HepG2 (cell line): ENCODE data around the gene AHNAK. TPM values are rescaled to one million over a fixed set of nuclear protein-coding genes. Genes with fewer than 3 reads are reported as not detected.

Experiments used
- CCDC6 ChIP-seq: sonication (generic); formaldehyde crosslinking; IDR thresholded peaks from 2 replicates; pipeline ENCODE4 v1.8.1; 2022; ENCODE audit warnings: mild to moderate bottlenecking, missing genetic modification reagents, moderate library complexity
- CEBPG ChIP-seq: IDR thresholded peaks from 2 replicates; pipeline ENCODE4 v1.6.1; 2016
- FOXA1 ChIP-seq, 2 experiments: fragments of 450-650 bp in 1 of 2; sonication (generic) in 1 of 2; formaldehyde crosslinking in 1 of 2; IDR thresholded peaks; 2 replicates each; pipeline versions ENCODE4 v1.4.0 to v1.6.1; 2016 to 2020; ENCODE audit warnings: missing genetic modification reagents in 1 of 2
- HOXA5 ChIP-seq: sonication (generic); formaldehyde crosslinking; IDR thresholded peaks from 2 replicates; pipeline ENCODE4 v1.4.0; 2020; ENCODE audit warnings: missing genetic modification reagents
- MIER2 ChIP-seq: IDR thresholded peaks from 2 replicates; pipeline ENCODE4 v1.6.1; 2016; ENCODE audit warnings: missing biosample characterization, missing genetic modification reagents
- NFATC3 ChIP-seq: sonication (generic); formaldehyde crosslinking; IDR thresholded peaks from 2 replicates; pipeline ENCODE4 v1.5.1; 2020; ENCODE audit warnings: mild to moderate bottlenecking, missing genetic modification reagents
- NFIC ChIP-seq: IDR thresholded peaks from 2 replicates; pipeline ENCODE4 v1.6.1; 2012; ENCODE audit warnings: mild to moderate bottlenecking, low read length, inconsistent platforms
- NR2F1 ChIP-seq, 2 experiments: fragments of 450-650 bp in 1 of 2; formaldehyde crosslinking in 1 of 2; IDR thresholded peaks; 2 replicates each; pipeline versions ENCODE4 v1.5.0 to v1.6.1; 2016 to 2020; ENCODE audit warnings: mild to moderate bottlenecking in 1 of 2, missing compliant biosample characterization in 1 of 2, missing genetic modification reagents in 1 of 2, moderate library complexity in 1 of 2
- RCOR2 ChIP-seq: IDR thresholded peaks from 2 replicates; pipeline ENCODE4 v1.6.1; 2016; ENCODE audit warnings: missing biosample characterization, missing genetic modification reagents
- SMC3 ChIP-seq: IDR thresholded peaks from 2 replicates; pipeline ENCODE4 v1.6.1; 2011; ENCODE audit warnings: low read length, improper control_type of control experiment
- SMYD3 ChIP-seq: sonication (generic); formaldehyde crosslinking; IDR thresholded peaks from 2 replicates; pipeline ENCODE4 v1.8.1; 2023; ENCODE audit warnings: mild to moderate bottlenecking, missing genetic modification reagents
- SRF ChIP-seq: IDR thresholded peaks from 2 replicates; pipeline ENCODE4 v1.6.1; 2011; ENCODE audit warnings: mild to moderate bottlenecking, low read depth, low read length, moderate library complexity
- ZC3H13 ChIP-seq: sonication (generic); formaldehyde crosslinking; IDR thresholded peaks from 2 replicates; pipeline ENCODE4 v1.8.1; 2023; ENCODE audit warnings: mild to moderate bottlenecking, missing genetic modification reagents, moderate library complexity
- ZNF501 ChIP-seq: sonication (generic); formaldehyde crosslinking; IDR thresholded peaks from 2 replicates; pipeline ENCODE4 v1.5.1; 2020; ENCODE audit warnings: mild to moderate bottlenecking, moderate library complexity, missing genetic modification reagents
- ZNF598 ChIP-seq: sonication (generic); formaldehyde crosslinking; IDR thresholded peaks from 2 replicates; pipeline ENCODE4 v1.5.1; 2020; ENCODE audit warnings: mild to moderate bottlenecking, missing genetic modification reagents, borderline replicate concordance
- ZNF713 ChIP-seq: sonication (generic); formaldehyde crosslinking; IDR thresholded peaks from 2 replicates; pipeline ENCODE4 v1.4.0; 2020; ENCODE audit warnings: mild to moderate bottlenecking, missing genetic modification reagents
- ZNF772 ChIP-seq: sonication (generic); formaldehyde crosslinking; IDR thresholded peaks from 2 replicates; pipeline ENCODE4 v1.5.0; 2020; ENCODE audit warnings: mild to moderate bottlenecking, missing genetic modification reagents
- polyA plus RNA-seq, 8 experiments: library from polyadenylated mRNA; depleted of rRNA in 3 of 8; stranded (reverse) in 7 of 8; unstranded in 1 of 8; fragments of >200 nt; fragmentation: Illumina TruSeq in 4 of 8; extraction: Trizol in 4 of 8; gene quantifications; 2 replicates each; pipeline versions ENCODE4 v1.2.1 to v1.2.3, GENCODE V29; 2011 to 2016; ENCODE audit warnings: low read depth in 4 of 8, missing spikeins in 1 of 8, mixed read lengths in 1 of 8; ENCODE audit not compliant: insufficient read depth in 1 of 8
- total RNA-seq, 5 experiments: library from RNA; depleted of rRNA; stranded (reverse); fragments of >200 nt; fragmentation: Illumina TruSeq; extraction: Trizol; gene quantifications; 2 replicates each; pipeline ENCODE4 v1.2.3, GENCODE V29; 2016; ENCODE audit warnings: low read depth in 1 of 5
- TF ChIP-seq, protein P1 (sequence below): IDR thresholded peaks from 2 replicates; pipeline ENCODE4 v1.6.1; 2016; ENCODE audit warnings: low read depth, missing genetic modification reagents, missing compliant biosample characterization
- TF ChIP-seq, protein P2 (sequence below): sonication (generic); formaldehyde crosslinking; IDR thresholded peaks from 2 replicates; pipeline ENCODE4 v1.4.0; 2020; ENCODE audit warnings: missing genetic modification reagents; ENCODE audit errors: not compliant biosample characterization
- TF ChIP-seq, protein P3 (sequence below): sonication (generic); formaldehyde crosslinking; conservative IDR thresholded peaks from 2 replicates; pipeline ENCODE4 v1.5.0; 2020; ENCODE audit warnings: missing genetic modification reagents
- TF ChIP-seq, protein P4 (sequence below): sonication (generic); formaldehyde crosslinking; IDR thresholded peaks from 2 replicates; pipeline ENCODE4 v1.5.0; 2020; ENCODE audit warnings: missing genetic modification reagents, mild to moderate bottlenecking, borderline replicate concordance

AHNAK gene
- total and polyA plus RNA-seq, 2 of the 13 experiments (the other 11 are each of a cell fraction or from before 2014, with no cell fraction given): 23.4 to 25.0 TPM

DNA sequence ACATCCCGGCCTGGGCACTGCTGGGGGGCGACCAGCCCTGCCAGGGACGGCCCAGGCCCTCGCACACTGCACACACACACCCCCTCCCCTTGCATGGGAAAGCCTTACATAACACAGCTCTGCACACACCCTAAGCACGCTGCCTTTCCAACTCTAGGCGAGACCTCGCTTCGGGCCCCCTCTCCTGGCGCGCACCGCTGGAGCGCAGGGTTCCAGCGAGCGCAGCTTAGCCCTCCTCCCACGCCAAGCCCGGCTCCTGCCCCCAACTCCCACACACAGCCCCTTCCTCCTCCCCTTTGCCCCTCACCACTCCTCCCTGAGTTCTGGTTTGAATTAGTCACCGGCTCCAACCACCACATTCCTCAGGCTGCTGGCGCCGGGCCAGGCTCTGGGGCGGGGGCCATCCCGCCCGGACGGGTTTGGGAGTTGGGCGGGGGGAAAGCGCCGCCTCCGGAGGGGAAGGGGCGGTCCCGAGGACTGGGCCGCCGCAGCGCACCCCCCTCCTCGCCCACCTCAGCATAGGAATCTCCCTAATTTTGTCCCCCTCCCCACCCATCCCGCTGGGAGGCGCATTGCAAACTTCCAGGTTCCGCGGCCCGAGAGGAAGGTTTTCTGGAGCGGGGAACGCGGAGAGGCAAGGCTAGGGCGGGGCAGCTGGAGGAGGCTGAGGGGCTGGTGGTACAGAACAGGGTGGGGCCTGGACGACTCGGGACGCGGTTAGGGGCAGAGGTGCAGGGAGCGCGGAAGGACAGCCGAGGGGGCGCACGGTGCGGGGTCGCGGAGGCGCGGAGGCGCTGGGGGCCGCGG is 966 bp downstream of the AHNAK start (continued):
- TF ChIP-seq, protein P1, sequence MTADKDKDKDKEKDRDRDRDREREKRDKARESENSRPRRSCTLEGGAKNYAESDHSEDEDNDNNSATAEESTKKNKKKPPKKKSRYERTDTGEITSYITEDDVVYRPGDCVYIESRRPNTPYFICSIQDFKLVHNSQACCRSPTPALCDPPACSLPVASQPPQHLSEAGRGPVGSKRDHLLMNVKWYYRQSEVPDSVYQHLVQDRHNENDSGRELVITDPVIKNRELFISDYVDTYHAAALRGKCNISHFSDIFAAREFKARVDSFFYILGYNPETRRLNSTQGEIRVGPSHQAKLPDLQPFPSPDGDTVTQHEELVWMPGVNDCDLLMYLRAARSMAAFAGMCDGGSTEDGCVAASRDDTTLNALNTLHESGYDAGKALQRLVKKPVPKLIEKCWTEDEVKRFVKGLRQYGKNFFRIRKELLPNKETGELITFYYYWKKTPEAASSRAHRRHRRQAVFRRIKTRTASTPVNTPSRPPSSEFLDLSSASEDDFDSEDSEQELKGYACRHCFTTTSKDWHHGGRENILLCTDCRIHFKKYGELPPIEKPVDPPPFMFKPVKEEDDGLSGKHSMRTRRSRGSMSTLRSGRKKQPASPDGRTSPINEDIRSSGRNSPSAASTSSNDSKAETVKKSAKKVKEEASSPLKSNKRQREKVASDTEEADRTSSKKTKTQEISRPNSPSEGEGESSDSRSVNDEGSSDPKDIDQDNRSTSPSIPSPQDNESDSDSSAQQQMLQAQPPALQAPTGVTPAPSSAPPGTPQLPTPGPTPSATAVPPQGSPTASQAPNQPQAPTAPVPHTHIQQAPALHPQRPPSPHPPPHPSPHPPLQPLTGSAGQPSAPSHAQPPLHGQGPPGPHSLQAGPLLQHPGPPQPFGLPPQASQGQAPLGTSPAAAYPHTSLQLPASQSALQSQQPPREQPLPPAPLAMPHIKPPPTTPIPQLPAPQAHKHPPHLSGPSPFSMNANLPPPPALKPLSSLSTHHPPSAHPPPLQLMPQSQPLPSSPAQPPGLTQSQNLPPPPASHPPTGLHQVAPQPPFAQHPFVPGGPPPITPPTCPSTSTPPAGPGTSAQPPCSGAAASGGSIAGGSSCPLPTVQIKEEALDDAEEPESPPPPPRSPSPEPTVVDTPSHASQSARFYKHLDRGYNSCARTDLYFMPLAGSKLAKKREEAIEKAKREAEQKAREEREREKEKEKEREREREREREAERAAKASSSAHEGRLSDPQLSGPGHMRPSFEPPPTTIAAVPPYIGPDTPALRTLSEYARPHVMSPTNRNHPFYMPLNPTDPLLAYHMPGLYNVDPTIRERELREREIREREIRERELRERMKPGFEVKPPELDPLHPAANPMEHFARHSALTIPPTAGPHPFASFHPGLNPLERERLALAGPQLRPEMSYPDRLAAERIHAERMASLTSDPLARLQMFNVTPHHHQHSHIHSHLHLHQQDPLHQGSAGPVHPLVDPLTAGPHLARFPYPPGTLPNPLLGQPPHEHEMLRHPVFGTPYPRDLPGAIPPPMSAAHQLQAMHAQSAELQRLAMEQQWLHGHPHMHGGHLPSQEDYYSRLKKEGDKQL (CRISPR knock-in tag): peak; percentile 53; the same call in 1 of the 2 replicates
- TF ChIP-seq, protein P2, sequence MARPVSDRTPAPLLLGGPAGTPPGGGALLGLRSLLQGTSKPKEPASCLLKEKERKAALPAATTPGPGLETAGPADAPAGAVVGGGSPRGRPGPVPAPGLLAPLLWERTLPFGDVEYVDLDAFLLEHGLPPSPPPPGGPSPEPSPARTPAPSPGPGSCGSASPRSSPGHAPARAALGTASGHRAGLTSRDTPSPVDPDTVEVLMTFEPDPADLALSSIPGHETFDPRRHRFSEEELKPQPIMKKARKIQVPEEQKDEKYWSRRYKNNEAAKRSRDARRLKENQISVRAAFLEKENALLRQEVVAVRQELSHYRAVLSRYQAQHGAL (CRISPR knock-in tag): no peak
- TF ChIP-seq FOXA1 (IDR thresholded peaks at IDR 0.05): no peak
- TF ChIP-seq FOXA1 (CRISPR knock-in tag; IDR thresholded peaks at IDR 0.05): no peak
- 0 out of 2 replicates have a peak, but pooled peaks have one; percentile 68 for TF ChIP-seq HOXA5 (CRISPR knock-in tag)
- no peak for TF ChIP-seq CEBPG
- TF ChIP-seq RCOR2 (CRISPR knock-in tag): 0 out of 2 replicates have a peak, but pooled peaks have one; percentile 9
- 0 out of 2 replicates have a peak, but pooled peaks have one; percentile 48 for TF ChIP-seq ZNF713 (CRISPR knock-in tag)
- TF ChIP-seq MIER2 (CRISPR knock-in tag): no peak; the same call in 1 of the 2 replicates
- TF ChIP-seq ZNF772 (CRISPR knock-in tag): peak; percentile 86
- TF ChIP-seq CCDC6 (CRISPR knock-in tag): peak; percentile 78
- TF ChIP-seq NR2F1 (CRISPR knock-in tag; IDR thresholded peaks at IDR 0.05): no peak
- no peak for TF ChIP-seq SMC3
- no peak for TF ChIP-seq SMYD3
- TF ChIP-seq, protein P3, sequence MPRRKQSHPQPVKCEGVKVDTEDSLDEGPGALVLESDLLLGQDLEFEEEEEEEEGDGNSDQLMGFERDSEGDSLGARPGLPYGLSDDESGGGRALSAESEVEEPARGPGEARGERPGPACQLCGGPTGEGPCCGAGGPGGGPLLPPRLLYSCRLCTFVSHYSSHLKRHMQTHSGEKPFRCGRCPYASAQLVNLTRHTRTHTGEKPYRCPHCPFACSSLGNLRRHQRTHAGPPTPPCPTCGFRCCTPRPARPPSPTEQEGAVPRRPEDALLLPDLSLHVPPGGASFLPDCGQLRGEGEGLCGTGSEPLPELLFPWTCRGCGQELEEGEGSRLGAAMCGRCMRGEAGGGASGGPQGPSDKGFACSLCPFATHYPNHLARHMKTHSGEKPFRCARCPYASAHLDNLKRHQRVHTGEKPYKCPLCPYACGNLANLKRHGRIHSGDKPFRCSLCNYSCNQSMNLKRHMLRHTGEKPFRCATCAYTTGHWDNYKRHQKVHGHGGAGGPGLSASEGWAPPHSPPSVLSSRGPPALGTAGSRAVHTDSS: no peak
- no peak for TF ChIP-seq ZNF598 (CRISPR knock-in tag)
- TF ChIP-seq ZNF501 (CRISPR knock-in tag): peak; percentile 81
- TF ChIP-seq, protein P4, sequence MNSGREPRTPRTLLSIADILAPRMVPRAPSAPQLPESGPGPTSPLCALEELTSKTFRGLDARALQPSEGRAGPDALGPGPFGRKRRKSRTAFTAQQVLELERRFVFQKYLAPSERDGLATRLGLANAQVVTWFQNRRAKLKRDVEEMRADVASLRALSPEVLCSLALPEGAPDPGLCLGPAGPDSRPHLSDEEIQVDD: no peak
- TF ChIP-seq SRF: no peak
- peak; percentile 73; the same call in 1 of the 2 replicates for TF ChIP-seq ZC3H13 (CRISPR knock-in tag)
- TF ChIP-seq NFATC3: no peak; the same call in 1 of the 2 replicates
- peak; percentile 77; the same call in 1 of the 2 replicates for TF ChIP-seq NFIC
